Measurements from ENCODE around the gene MZT1.
"Not testable (repeated sequence)": the region's sequence is repeated elsewhere in the genome, so short reads cannot be mapped to it uniquely, and the experiment has no call there.

MZT1 gene, protein sequence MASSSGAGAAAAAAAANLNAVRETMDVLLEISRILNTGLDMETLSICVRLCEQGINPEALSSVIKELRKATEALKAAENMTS

GRCh38 chr13:72727417-72728289 lies at the start of gene MZT1, which contains the start of gene BORA:
MZT1 (minus strand) TSS chr13:72727629; CDS start chr13:72727602, 27 bp downstream.
BORA (plus strand) TSS chr13:72727923; CDS start chr13:72728941, 1,018 bp downstream.
- peak; percentile 93 for DNase-seq

DNA sequence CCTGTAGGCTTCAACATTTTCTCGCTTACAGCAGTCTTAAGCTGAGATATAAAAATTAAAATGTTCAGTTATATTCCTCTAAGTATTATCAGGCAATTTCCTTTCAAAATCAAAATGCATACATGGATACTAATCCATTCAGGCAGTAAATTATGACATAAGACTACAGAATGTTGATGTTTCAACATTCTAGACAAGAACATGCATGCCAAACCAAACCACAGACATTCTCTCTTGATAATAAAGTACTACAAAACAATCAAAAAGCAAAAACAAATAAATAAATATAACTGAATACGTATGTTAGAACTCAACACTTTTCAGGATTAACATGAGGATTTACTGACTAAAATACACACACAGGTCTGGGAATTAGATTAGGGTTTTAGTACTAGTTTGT lies 46.6 kb upstream of the MZT1 start:
- no peak for DNase-seq

DNA sequence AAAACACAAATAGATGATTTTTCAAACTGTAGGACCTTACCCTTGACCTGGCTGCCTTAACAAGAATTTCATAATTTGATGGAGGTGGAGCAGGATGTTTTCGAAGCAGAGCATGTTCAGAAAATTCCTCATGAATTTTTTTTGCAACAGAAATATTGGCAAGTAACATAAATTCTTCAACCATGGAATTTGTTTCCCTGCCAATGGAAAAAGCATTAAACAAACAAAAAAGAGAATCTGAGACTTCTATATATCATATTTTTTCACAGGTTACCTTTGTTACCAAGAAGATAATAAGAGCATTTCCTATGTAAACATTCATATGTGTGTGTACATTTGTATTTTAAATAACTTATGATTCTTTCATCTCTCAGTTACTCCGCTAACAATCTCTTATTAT lies 36.0 kb upstream of the MZT1 start:
- no peak for DNase-seq

DNA sequence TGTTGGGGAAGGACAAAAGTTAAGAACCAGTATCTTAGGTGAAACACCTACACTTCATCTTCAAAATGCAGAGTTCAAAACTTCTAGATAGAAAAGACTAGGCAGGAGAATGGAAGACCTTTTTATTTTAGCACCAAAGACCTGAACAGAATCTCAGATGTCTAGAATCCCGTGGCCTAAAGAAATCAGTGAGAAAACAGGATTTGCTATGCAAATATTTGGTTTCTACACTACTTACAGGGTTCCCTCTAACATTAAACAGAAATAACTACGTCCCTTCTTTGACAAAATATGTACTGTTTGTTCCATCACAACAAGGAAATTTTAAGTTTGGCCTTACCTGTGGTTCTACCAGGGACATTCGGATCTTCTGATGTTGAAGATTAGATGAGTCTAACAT lies 32.8 kb upstream of the MZT1 start:
- DNase-seq, result no peak

DNA sequence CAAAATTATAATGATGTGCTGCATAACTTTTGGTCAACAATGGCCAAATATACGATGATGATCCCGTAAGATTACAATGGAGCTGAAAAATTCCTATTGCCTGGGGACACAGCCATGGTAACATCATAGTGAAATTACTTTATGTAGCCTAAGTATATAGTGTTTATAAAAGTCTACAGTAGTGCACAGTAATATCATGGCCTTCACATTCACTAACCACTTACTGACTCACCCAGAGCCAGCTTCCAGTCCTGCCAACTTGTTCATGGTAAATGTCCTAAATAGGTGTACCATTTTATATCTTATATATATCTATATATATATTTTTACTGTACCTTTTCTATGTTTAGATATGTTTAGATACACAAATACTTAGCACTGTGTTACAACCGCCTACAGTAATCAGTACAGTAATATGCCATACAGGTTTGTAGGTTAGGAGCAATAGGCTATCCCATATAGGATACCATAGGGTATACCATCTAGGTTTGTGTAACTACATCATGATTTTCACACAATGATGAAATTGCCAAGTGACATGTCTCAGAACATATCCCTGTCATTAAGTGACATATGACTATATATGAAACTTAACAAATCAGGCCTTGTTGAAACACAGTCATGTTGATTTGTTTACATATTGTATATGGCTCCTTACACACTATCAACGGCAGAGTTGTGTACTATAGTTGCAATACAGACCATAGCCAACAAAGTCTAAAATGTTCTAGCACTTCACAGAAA lies 30.5 kb upstream of the MZT1 start:
- no peak for DNase-seq

GRCh38 chr13:72754111-72754510 lies 26.7 kb upstream of the MZT1 start:
- no peak for DNase-seq

DNA sequence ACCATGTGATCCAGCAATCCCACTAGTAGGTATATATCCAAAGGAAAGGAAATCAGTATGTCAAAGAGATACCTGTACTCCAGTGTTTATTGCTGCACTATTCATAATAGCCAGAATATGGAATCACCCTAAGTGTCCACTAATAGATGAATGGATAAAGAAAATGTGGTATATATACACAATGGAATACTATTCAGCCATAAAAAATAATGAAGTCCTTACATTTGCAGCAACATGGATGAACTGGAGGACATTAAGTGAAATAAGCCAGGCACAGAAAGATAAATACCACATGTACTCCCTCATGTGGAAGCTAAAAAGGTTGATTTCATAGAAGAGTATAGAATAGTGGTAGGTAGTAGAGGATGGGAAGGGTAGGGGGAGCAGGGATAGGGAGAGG lies 23.8 kb upstream of the MZT1 start:
- DNase-seq, result no peak

GRCh38 chr13:72745260-72745659 lies 17.8 kb upstream of the MZT1 start:
- DNase-seq, result no peak

GRCh38 chr13:72740015-72740414 lies 12.6 kb upstream of the MZT1 start:
- no peak for DNase-seq

- DNase-seq, result no peak
Observed at GRCh38 chr13:72737033-72737432, 9.6 kb upstream of the MZT1 start.

DNA sequence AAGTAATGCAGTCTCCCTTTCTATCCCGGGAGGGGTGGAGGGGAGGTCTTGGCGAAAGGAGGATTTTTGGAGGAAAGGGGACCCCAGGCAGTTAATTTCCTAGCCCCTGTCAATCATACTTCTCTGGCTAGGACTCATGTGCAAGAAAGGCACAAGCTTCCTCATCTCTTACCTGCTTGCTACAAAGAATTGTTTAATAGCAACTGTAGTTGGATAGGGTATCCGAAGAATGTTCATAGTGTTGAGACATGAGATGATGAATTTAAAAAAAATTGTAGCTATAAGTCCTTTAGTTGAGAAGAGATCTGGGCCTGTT lies 819 bp upstream of the MZT1 start:
- no peak for DNase-seq

DNA sequence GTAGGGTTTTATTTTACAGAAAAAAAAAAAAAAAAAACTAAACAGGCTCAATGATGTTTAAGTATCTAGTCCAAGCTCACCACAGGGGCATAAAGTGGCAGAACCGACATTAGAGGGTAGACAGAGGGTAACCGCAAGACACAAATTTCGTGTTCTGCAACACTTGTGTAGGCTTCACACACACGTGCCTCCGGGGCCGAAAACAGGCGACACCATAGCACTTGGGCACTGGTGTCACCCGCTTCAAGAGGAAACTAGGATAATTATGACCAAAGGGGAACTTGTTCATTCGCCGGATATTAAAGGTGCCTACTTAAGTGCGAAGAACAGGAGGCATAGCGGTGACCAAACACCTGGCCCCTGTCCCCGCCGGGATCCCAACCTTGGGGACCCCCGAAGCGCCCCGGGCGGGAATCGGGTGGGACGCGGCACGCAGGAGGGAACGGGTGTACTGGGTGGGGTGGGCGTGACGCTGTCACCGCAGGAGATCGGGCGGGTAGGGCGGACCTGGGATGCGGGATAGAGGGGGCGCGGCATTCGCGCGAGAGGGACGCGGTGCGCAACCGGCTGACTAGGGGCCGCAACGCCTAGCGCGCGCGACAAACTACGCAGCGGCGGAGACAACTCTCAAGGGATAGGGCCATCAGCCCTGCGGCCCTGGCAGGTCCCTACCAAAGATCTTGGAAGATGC lies 558 bp downstream of the MZT1 start:
- DNase-seq, result peak; percentile 36

DNA sequence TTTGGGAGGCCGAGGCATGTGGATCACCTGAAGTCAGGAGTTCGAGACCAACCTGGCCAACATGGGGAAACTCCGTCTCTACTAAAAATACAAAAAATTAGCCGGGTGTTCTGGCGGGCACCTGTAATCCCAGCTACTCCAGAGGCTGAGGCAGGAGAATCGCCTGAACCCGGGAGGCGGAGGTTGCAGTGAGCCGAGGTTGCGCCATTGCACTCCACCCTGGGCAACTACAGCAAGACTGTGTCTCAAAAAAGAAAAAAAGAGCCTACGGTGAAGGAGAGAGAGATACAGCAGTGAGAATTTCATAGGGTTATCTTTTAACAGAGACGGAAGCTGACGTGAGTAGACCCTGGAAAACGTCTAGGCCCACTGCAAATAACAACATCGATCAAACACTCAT lies 1.2 kb downstream of the MZT1 start:
- DNase-seq, result not testable (repeated sequence)

DNA sequence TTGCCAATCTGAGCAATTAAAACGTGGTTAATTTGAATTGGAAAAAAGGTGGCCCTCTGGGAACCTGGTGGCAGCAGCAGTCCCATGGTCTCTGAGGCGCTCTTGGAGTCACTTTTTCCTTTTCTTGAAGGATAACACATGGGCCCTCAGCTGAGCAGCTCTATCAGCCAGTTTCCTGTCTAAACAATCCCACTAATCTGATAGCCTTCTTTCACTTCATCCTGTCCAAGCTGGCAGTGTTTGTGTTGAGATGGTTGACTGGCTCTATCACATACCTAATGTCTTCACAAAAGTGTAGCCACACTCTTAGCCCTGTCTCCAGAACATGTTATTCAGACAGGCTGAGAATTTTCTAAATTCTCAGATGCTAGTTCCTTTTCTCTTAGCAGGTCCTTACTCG lies 10.7 kb downstream of the MZT1 start:
- DNase-seq, result no peak

DNA sequence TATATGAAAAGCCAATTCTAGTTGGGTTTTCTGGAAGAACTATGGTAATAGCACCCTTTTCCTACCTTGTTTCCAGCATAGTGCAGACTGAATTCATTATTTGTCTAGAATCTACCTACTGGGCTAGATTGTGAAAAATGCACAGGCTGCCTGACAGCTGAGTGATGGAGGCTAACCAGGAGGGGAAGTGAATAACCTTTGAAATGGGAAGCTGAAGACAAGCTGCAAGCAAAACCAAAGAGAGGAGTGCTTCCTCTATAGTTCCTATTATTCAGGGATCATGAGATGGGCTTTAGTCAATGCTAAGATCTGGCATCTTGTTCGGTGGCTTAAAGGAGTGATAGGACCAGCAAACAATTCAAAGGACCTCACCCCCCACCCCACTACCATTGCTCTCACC lies 26.9 kb downstream of the MZT1 start:
- no peak for DNase-seq

DNA sequence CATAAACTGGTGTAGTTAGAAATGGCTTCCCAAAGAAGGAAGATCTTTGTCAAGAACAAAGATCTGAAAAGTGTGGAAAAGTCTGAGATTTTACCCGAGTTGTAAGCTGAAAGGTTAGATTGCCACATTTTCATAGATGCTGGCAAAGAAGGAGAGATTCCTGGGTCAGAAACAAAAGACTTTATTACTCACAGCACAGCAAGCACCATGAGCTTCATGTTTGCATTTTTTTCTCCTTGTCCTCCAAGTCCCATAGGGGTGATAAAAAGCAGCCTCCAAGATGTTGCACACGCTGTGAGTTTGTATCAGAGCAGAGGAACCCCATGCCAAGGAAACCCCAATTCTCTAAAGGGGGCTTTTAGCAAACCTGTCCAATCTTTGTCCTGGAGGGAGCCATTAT lies 29.3 kb downstream of the MZT1 start:
- DNase-seq, result no peak

GRCh38 chr13:72696579-72696978 lies 30.9 kb downstream of the MZT1 start:
- no peak for DNase-seq

GRCh38 chr13:72694314-72694713 lies 33.1 kb downstream of the MZT1 start:
- no peak for DNase-seq

GRCh38 chr13:72693832-72694231 lies 33.6 kb downstream of the MZT1 start:
- no peak for DNase-seq

GRCh38 chr13:72692884-72693514 lies 34.4 kb downstream of the MZT1 start:
- DNase-seq, result no peak

- no peak for DNase-seq
Observed at GRCh38 chr13:72689181-72689696, 38.2 kb downstream of the MZT1 start.

GRCh38 chr13:72686766-72687165 lies 40.7 kb downstream of the MZT1 start:
- no peak for DNase-seq

DNA sequence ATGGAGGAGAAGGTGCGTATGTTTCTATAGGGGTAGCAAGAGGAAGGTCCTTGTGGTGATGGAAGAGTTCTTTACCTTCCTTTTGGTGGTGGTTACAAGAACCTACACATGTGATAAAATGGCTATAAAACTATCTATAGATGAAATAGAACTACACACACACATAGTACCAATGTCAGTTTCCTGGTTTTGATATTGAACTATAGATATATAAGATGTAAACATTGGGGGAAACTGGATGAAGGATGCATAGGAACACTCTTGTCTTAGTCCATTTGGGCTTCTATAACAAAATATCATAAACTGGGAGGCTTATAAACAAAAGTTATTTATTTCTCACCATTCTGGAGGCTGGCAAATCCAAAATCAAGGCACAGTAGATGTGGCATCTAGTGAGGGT lies 47.1 kb downstream of the MZT1 start:
- no peak for DNase-seq

Measured in activated CD8-positive, alpha-beta memory T cell treated with anti-CD3 and anti-CD28 coated beads, Interleukin-2, amount 50 U/mL, for 4 hours (primary cell).